ENCODE measurements around the gene CIRBP.
"Not testable (repeated sequence)": the region's sequence is repeated elsewhere in the genome, so short reads cannot be mapped to it uniquely, and the experiment has no call there.

CIRBP gene

DNA sequence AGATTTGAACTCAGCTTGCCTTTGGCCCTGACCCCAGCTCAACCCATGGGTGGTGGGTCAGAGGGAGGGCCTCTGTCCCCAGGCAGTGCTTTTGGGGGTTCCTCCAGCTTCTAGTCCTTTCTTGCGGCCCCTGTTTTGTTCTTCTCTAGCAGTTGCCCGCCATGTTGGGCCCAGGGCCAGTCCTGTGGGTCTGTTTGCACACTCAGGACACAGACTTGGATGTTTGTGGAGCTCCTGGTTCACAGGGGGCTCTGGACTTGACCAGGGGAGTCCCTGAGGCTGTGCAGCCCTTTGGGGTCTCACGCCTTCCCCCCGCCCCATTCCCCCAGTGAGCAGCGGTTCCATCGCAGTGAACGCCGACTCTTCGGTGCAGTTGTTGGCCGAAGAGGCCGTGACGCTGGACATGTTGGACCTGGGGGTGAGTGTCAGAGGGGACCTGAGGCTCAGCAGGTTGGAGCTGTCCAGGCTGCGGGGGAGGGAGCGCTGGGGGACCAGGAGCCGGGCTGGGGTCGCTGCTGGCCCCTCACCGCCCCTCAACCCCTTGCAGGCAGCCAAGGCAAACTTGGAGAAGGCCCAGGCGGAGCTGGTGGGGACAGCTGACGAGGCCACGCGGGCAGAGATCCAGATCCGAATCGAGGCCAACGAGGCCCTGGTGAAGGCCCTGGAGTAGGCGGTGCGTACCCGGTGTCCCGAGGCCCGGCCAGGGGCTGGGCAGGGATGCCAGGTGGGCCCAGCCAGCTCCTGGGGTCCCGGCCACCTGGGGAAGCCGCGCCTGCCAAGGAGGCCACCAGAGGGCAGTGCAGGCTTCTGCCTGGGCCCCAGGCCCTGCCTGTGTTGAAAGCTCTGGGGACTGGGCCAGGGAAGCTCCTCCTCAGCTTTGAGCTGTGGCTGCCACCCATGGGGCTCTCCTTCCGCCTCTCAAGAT, 25.1 kb upstream of the CIRBP start:
- peak; percentile 79 to 84 for DNase-seq (ENCODE audit: low read depth in 2 of 2)

DNA sequence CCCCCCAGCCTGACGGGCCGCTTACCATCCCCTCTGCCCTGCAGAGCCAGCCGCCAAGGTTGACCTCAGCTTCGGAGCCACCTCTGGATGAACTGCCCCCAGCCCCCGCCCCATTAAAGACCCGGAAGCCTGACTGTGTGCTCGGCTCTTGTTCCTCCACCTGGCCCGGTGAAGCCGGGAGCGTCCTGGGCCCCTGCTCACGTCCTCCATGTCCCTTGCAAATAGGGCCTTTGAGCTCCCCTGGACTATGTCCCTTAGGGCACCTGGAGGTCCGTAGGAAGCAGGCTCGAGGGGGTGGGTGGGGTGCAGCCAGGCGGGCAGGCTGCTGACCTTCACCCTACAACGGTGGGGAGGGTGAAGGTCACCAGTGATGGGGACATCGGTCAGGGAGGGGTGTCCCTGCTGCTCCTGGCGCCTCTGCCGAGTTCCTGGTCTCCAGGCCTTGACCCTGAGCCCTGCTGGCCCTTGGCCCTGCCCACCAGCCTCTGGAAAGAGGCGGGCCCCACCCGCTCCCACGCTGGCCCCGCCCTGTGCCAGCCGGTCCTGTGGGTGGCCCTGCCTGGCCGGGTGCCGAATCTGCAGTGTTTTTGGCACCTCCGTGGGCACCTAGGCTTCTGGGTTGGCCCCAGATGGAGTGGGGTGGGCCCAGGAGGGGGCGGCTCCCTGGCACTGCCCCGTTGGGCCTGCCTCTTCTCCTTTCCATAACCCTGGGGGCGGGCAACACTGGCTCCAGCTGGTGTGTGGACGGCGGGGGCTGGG, 24.3 kb upstream of the CIRBP start:
- no peak for DNase-seq (ENCODE audit: low read depth in 2 of 2)

DNA sequence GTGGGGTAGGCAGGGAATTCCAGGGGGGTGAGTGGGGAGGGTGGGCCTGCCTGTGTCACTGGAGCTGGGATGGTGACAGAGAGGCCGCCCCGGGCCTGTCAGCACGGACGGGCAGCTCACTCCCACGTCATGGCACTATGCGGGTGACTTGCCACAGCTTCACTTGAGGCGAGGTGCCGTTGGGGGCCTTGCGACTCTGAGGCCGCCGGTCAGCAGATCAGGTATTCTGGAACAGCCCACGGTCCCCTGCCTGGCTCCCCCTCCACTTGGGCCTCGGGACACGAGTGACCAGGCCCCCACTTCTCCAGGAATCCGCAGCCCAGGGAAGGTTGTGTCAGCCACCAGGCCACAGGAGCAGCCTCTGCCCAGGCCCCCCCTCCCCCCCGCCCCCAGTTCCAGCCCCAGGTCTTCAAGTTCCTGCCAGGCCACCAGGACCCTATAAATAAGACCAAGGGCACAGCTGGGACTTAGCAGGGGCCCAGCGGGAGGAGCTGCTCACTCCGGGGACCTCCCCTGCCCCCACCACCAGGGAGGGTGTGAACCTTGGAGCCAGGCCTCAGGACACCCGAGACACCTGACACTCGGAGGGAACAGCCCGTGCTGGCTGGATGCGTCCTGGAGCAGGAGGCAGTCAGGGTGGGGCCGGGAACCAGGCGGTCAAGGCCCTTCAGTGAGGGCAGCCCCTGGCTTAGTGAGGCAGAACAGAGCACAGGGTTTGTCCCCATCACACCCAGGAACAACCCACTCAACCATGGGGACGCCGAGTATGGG, 23.5 kb upstream of the CIRBP start:
- DNase-seq (ENCODE audit: low read depth in 2 of 2): no peak

DNA sequence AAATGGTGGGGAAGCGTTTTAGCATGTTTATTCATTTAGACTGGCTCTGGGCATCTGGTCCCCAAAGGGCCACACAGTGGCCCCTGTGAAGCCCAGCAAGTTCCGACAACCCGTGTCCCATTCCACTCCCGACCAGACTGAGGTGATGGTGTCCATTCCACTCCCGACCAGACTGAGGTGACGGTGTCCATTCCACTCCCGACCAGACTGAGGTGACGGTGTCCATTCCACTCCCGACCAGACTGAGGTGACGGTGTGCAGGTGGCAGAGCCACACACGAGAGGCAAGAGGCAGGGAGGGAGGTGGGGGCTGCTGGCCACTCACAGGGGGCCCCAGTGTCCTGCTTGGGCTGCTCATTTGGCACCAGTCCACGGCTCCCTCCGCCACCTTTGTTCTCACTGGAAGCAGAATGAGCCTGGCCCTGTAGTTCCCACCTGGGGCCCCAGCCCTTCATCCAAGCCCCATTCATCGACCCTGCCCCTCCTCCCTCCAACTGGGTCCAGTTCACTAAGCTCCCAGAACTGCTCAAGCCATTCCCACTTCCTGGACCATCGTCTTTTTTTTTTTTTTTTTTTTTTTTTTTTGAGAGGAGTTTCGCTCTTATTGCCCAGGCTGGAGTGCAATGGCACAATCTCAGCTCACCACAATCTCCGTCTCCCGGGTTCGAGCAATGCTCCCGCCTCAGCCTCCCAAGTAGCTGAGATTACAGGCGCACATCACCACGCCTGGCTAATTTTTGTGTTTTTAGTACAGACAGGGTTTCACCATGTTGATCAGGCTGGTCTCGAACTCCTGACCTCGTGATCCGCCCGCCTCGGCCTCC, 22.7 kb upstream of the CIRBP start:
- DNase-seq (ENCODE audit: low read depth in 2 of 2): not testable (repeated sequence)

DNA sequence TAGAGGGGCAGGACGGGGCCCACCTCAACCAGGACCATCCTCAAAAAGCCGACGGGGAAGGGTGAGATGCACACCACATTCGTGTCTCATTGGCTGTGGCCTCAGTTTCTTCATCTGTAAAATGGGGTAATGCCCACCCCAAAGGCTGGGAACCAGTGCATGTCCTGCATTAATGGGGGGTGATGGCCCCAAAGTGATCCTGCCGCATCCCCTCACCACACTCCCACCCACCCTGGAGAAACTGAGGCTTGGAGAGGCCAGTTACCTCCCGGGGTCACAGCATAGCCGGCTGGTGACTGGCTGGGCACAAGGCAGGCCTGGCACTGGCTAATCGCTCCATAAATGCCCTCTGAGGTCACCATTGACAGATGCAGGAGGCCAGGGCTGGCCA, 21.4 kb upstream of the CIRBP start:
- no peak for DNase-seq (ENCODE audit: low read depth in 2 of 2)

DNA sequence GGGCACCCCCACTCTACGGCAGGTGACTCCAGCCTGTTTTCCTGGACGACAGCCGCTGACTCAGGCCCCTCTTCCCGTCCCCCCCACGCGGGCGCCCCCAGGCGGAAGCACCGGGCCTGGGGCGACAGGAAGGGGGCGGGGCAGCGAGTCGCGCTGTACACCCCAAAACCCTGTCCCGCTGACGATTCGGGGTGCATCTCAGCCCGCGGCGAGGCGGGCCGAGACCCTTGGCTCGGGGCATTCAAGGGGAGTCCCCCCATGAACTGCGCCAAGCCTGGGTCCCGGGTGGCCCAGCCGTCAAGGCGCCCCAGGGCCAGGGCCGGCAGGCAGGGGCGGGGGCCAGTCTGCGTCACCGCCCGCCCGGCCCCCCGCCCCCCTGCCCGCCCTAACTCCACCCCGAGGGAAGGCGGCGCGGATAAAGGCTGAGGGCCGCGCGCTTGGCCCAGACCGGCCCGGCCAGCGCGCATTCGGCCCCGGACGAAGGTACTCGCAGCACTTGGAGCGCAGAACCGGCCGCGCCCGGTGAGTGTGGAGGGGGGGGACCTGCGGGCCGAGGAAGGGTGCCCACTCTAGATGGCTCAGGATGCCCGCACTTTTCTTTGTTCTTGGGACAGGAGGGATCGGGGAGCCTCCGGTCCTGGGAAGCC, 20.9 kb upstream of the CIRBP start, which contains the start of gene MIDN:
MIDN (plus strand) TSS at position 445 of the 647 bp plus-strand sequence. CDS start 1,714 bp downstream, outside the sequence.
- peak in 1 of 2 donors; percentile 59 for DNase-seq (ENCODE audit: low read depth in 2 of 2)

DNA sequence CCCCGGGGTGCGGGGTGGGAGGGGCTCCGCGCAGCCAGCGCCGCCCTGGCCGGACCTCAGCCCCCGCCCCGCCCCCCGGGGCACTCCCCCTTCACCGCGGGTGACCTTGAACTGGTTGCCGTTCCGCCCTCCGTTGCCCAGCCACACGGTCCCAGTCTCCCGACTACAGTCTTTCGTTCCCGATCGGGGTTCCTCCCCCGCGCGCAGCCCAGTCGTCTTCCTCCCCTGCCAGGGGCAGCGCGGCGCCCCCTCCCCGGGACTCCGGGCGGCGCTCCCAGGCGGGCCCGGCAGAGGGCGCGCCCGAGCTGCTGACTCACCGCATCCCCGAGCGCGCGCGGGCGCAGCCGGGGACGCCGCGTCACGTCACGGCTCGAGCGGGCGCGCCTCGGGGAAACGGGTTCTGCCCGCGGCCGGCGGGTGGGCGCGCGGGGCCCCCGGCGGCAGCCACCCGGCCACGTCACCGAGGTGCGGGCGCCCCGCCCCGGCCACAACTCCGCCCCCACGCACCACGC, 20.3 kb upstream of the CIRBP start:
- peak; percentile 72 to 78 for DNase-seq (ENCODE audit: low read depth in 2 of 2)

DNA sequence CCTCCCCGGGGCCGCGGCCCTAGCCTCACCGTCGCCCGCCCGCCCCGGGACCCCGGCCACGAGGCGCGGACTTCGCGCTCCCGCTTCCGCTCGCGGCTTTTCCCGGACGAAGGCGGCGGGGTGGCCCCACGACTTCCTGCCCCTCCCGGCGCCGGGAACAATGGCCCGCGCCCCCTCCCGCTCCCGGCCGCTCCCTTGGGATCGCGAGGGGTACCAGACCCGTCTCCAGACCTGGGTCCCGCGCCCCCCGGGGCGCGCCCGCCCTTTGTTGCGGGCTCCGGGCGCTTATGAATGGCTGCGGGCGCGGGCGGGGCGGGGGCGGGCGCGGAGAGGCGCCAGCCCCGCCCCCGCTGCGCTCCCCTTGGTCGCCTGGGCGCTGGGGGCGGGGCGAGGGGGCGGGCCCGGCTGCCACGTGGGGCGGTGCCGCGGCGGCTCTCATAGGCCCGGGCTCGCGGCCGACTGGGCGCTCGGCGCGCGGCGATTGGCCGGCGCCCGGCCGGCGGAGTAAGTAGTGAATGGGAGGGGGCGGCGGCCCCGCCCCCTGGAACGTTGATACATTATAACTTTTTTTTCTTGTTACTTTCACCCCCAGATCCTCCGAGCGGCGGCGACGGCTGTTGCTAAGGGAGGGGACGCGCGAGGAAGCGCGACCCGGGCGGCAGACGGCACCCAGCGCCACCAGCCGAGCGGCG, 19.7 kb upstream of the CIRBP start:
- peak; percentile 90 to 92 for DNase-seq (ENCODE audit: low read depth in 2 of 2)

DNA sequence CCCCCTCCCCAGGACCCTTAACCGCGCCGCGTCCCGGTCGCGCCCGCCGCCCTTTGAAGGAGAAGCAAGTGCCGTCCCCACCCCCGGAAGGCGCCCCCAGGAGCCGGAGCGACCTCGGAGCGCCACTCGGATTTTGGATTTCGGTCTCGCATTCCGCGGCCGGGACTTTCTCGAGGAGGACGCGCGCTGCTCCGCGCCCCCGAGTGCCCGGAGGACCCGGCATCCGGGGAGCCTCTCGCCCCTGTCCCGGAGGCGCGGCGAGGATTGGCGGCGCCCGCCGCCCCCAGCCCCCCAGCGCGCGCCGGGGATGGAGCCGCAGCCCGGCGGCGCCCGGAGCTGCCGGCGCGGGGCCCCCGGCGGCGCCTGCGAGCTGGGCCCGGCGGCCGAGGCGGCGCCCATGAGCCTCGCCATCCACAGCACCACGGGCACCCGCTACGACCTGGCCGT, 19.1 kb upstream of the CIRBP start:
- no peak for DNase-seq (ENCODE audit: low read depth in 2 of 2)

DNA sequence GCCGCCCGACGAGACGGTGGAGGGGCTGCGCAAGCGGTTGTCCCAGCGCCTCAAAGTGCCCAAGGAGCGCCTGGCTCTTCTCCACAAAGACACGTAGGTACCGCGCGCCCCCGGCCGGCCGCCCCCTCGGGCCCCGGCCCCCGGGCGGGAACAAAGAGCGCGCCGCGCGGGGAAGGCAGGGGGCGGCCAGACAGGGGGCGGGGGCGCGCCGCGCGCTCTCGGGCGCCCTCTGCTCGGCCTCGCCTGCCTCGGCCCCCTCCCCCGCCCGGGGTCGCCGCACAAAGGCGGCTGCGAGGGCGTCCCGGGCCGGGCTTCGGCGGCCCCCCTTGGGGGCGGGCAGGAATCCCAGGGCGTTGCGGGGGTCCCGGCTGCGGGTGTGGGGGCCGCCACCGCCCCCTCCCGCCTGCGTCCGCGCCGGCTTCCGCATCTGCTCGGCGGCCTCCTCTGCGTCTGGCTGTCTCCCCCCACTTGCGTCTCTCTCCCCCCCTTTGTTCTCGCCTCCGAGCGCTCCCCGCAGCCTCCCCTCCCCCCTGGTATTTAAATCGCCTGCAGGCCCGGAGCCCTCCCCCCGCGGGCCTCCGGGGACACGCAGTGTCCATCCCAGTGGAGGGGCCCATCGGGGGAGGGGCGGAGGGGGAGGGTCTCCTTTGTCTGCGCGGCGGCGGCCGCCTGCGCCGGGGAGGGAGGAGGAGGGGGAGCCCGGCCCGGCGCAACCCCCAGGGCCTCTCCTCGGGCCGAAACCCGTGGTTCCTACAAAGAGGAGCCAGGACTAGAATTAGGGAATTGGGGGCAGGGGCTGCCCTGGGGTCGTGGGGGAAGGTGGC, 18.5 kb upstream of the CIRBP start:
- no peak for DNase-seq (ENCODE audit: low read depth in 2 of 2)

DNA sequence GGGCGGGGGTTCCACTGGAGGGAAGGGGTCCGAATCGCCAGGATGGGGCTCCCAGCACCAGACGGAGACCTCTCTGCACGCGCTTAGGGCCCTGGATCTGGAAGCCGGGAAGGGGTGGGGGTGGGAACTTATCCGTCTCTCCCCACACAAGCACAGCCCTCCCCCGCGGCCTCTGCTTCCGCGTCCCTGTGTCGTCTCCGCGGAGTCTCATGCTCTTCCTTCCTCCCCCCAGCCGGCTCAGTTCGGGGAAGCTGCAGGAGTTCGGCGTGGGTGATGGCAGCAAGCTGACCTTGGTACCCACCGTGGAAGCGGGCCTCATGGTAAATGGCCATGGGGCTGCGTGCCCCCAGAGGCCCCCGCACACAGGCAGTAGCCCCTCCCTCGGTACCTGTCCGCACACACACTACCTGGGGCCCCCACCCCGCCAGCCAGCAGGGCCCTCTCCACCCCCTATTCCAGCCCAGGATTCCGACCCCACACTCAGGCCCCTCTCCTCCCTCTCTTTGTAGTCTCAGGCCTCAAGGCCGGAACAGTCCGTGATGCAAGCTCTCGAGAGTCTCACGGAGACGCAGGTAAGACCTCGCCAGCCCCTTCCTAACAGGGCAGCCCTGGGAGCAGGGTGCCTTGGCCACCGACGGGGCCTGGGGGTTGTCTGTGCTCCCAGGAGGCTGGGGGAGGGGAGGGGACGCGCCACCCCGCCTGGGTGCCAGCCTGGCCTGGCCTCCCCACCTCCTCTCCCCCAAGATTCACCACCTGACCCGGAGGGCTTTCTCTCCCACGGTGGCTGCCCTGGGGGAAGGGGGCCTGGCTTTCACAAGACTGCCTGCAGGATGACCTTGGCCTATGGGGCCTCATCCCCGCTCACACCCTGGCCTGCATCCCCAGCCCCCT, 17.6 kb upstream of the CIRBP start:
- DNase-seq (ENCODE audit: low read depth in 2 of 2): peak in 1 of 2 donors; percentile 54

DNA sequence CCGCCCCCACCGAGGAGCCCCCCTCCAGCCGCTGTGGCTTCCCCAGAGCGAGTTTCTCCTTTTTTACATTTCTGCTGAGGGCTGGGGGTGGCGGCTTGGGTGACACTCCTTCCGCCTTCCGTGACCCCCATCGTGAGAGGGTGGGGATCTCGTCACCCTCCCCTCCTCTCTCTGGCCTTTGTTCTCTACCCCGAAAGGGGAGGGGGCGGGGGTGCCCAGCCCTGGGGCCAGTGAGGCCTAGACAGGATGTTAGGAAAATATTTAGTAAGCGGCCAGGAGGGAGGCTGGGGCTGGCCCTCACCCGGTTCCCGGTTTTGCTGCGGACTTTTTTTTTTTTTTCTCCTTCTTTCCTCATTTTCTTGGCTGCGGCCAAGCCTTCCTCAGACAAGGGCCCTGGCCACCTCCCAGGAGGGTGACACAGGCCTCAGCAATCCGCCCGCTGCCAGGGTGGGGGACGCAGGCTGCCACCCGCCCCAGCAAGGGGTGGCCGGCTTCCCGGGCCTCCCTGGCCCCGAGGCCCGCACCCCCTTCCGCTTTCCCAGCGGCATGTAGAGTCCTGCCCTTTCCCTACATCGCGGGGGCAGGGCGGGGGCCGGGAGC, 16.8 kb upstream of the CIRBP start:
- peak in 1 of 2 donors; percentile 45 for DNase-seq (ENCODE audit: low read depth in 2 of 2)

DNA sequence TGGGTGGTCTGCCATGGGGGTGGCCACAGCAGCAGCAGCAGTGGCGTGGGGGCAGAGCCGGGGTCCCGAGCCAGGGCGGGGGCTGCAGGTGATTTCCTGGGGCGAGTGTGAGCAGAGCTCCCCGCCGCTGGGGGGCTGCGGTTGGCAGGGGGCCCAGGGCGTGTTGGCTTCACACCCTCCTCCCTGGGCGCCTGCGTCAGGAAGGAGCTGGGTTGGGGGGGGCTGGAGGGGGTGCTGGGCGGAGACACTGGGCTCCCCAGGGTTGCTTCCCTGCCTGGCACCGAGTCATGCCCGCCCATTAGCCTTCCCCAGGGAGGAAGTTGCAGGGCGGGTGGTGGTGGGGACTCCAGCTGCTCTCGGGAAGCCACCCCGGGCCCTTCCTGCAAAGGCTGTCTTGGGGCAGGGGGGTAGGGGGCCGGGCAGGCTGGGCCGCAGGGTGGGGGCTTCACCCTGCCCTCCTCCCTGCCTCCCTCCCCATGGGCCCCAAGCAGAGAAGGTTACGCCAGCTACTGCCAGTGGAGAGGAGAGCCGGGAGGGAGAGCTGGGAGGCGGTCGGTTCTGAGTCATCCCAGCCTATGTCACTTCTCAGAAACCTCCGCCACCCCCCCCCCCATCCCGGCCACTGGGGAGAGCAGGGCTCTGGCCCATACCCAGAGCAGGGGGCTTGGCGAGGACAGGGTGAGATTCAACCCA, 16.2 kb upstream of the CIRBP start:
- DNase-seq (ENCODE audit: low read depth in 2 of 2): peak in 1 of 2 donors; percentile 71

DNA sequence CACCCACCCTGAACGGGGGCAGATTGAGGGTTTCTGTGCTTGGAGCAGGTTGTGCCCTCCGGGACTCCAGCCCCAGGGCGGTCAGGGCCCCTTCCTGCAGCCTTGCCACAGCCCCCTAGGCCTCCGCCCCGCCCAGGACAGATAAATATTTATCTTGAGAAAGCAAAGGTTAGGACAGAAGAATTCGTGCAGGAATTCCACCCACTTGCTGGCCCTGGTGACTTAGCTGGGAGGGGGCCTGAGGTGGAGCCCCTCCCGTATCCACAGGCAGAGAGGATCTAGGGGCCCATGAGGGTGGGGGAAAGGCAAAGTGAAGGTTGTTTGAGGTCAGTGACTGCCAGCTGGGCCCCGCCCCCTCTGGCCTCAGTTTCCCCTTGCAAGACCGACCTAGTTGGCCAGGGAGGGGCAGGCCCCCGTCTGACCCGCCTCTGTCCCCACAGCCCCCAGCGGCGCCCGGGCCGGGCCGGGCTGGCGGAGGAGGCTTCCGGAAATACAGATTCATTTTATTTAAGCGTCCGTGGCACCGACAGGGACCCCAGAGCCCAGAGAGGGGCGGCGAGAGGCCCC, 15.5 kb upstream of the CIRBP start:
- DNase-seq (ENCODE audit: low read depth in 2 of 2): no peak

DNA sequence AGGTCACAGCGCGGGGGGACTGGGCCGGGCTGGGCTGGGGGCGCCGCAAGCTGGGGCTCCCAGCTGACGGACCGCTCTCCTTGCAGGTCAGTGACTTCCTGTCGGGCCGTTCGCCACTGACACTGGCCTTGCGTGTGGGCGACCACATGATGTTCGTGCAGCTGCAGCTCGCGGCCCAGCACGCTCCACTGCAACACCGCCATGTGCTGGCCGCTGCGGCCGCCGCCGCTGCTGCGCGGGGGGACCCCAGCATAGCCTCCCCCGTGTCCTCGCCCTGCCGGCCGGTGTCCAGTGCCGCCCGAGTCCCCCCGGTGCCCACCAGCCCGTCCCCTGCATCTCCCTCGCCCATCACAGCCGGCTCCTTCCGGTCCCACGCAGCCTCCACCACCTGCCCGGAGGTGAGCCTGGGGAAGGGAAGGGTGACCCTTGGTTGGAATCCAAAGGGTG, 15.0 kb upstream of the CIRBP start:
- no peak for DNase-seq (ENCODE audit: low read depth in 2 of 2)

DNA sequence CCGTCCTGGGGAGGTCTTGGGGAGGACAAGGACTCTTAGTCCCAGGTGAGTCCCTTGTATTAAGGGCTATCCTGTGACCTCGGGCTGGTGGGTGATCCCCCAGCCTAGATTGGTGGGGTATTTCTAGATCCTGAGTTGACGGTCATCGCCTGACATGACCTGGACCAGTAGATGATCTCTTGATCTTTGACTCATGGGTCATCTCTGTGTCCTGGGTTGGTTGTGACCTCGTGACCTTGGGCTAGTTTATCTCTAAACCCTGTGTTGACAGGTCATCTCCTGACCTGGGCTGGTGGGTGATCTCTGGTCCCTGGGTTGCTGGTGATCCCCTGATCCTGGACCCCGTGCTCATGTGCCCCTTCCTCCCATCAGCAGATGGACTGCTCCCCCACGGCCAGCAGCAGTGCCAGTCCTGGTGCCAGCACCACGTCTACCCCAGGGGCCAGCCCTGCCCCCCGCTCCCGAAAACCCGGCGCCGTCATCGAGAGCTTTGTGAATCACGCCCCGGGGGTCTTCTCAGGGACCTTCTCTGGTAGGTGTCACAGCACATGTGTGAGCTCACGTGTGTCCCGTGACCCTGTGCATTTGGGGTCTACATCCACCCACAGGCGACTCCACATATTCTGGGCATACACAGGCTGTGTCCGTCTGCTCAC, 14.5 kb upstream of the CIRBP start:
- DNase-seq (ENCODE audit: low read depth in 2 of 2): no peak
